Kidney (tissue), 14 donors: ENCODE measurements around the gene MAGI3. TPM values are rescaled to one million over a fixed set of nuclear protein-coding genes. Genes with fewer than 3 reads are reported as not detected.

ENCODE experiments used
- DNase-seq, 5 donors: peaks; one replicate each; pipeline ENCODE4 v3.0.0-alpha.2; 2013 to 2020
- FAIRE-seq: peaks from 2 replicates; lab custom pipeline; 2012; peaks lifted over from hg19 to GRCh38; lab: Jason Lieb, UNC
- H3K27ac ChIP-seq, 2 donors: one replicate each; pipeline ENCODE4 v1.7.0; 2013; ENCODE audit warnings: low read depth in 2 of 2, low read length in 2 of 2, inconsistent platforms in 1 of 2
- H3K27me3 ChIP-seq: one replicate; pipeline ENCODE4 v1.7.1; 2013; ENCODE audit warnings: low read length, inconsistent platforms; ENCODE audit not compliant: control insufficient read depth, insufficient read depth
- H3K36me3 ChIP-seq, 3 donors: one replicate each; pipeline versions ENCODE4 v1.7.0 to v1.7.1; 2013; ENCODE audit warnings: low read length in 3 of 3, control low read depth in 1 of 3, inconsistent platforms in 1 of 3; ENCODE audit not compliant: insufficient read depth in 3 of 3, control insufficient read depth in 2 of 3
- H3K4me1 ChIP-seq, 3 donors: one replicate each; pipeline versions ENCODE4 v1.7.0 to v1.7.1; 2013; ENCODE audit warnings: low read length in 3 of 3, inconsistent platforms in 1 of 3, low read depth in 1 of 3; ENCODE audit not compliant: control insufficient read depth in 2 of 3, insufficient read depth in 2 of 3
- H3K4me3 ChIP-seq, 3 donors: one replicate each; pipeline versions ENCODE4 v1.7.0 to v1.8.1; 2013; ENCODE audit warnings: low read length in 3 of 3, control low read depth in 1 of 3, inconsistent platforms in 1 of 3
- H3K9ac ChIP-seq, 3 donors: one replicate each; pipeline versions ENCODE4 v1.7.0 to v1.7.1; 2013; ENCODE audit warnings: low read length in 3 of 3, control low read depth in 1 of 3, inconsistent platforms in 1 of 3
- H3K9me3 ChIP-seq, 3 donors: one replicate each; pipeline versions ENCODE4 v1.7.0 to v1.7.1; 2013; ENCODE audit warnings: low read length in 3 of 3, control low read depth in 1 of 3, inconsistent platforms in 1 of 3; ENCODE audit not compliant: control insufficient read depth in 2 of 3, insufficient read depth in 1 of 3
- CTCF ChIP-seq: IDR thresholded peaks from 3 replicates; pipeline ENCODE4 v1.5.1; 2012; ENCODE audit warnings: mild to moderate bottlenecking, moderate library complexity, borderline replicate concordance; ENCODE audit not compliant: insufficient read depth; ENCODE audit errors: extremely low read depth
- intact Hi-C: fragments of 100-400 bp; cut with DNase I; formaldehyde crosslinking; loops from one replicate; pipeline ENCODE4 v1.11.1; 2022
- polyA plus RNA-seq: library from polyadenylated mRNA; stranded (reverse); fragments of 350-450 nt; fragmentation: Illumina TruSeq; extraction: RNeasy Lipid Tissue Mini Kit (QIAGEN cat#74804); gene quantifications from one replicate; pipeline ENCODE4 v1.2.3, GENCODE V29; 2014; ENCODE audit warnings: low read depth, low replicate concordance; ENCODE audit not compliant: insufficient read depth
- total RNA-seq: library from RNA; stranded (reverse); fragmentation: NEBNext Ultra II Directional; extraction: Animal tissue kit (Norgen Biotek cat#: 25700); gene quantifications from one replicate; pipeline ENCODE4 v1.2.1, GENCODE V29; 2021
- donor health status: control.
- donor health status: control.
- donor health status: control.
- donor health status: control.
- donor health status: control.
- donor health status: DM: yes; HTN: yes; CAD: no.
- donor health status: Normal renal cell carcinoma (clear cell type).

The MAGI3 gene
- total and polyA plus RNA-seq, 2 donors from 2014 or later, result 5.6 to 25.9 TPM

GRCh38 chr1:113396585-113396984 lies 6.3 kb downstream of the MAGI3 start:
- H3K4me3 ChIP-seq, result no peak overlapping the region
- H3K36me3 ChIP-seq, result no peaks in the 10 kb centered on the region
- no peak for DNase-seq
- intact Hi-C loops, result no loop called here
- H3K4me1 ChIP-seq, result peaks cover 0 to 3% (median 0%) of the 10 kb centered on the region in 3 donors
- FAIRE-seq, result no peak
- no peak overlapping the region for H3K9ac ChIP-seq
- no peaks in the 10 kb centered on the region for H3K27me3 ChIP-seq
- H3K9me3 ChIP-seq, result no peaks in the 10 kb centered on the region
- TF ChIP-seq CTCF, result no peak
- no peak overlapping the region for H3K27ac ChIP-seq

- DNase-seq (no peak), FAIRE-seq (no peak)
- Histone ChIP-seq H3K9ac (no peak overlapping the region), H3K27ac (no peak overlapping the region), H3K36me3 (no peaks in the 10 kb centered on the region), H3K27me3 (no peaks in the 10 kb centered on the region), H3K9me3 (no peaks in the 10 kb centered on the region), H3K4me3 (no peak overlapping the region), H3K4me1 (peaks cover 0 to 6% (median 0%) of the 10 kb centered on the region in 3 donors)
- no peak for TF ChIP-seq CTCF
- intact Hi-C loops, result no loop called here
Measured at GRCh38 chr1:113399062-113399583, 8.8 kb downstream of the MAGI3 start.

GRCh38 chr1:113401067-113401466 lies 10.8 kb downstream of the MAGI3 start:
- peaks cover 0 to 6% (median 0%) of the 10 kb centered on the region in 3 donors for H3K4me1 ChIP-seq
- H3K4me3 ChIP-seq, result no peak overlapping the region
- H3K27ac ChIP-seq, result no peak overlapping the region
- FAIRE-seq, result no peak
- H3K36me3 ChIP-seq, result no peaks in the 10 kb centered on the region
- no peak for DNase-seq
- no peak overlapping the region for H3K9ac ChIP-seq
- intact Hi-C loops, result no loop called here
- no peaks in the 10 kb centered on the region for H3K27me3 ChIP-seq
- TF ChIP-seq CTCF, result no peak
- H3K9me3 ChIP-seq, result no peaks in the 10 kb centered on the region

GRCh38 chr1:113401728-113402127 lies 11.4 kb downstream of the MAGI3 start:
- no peak for FAIRE-seq
- no peak overlapping the region for H3K27ac ChIP-seq

More at GRCh38 chr1:113401728-113402127, 11.4 kb downstream of the MAGI3 start:
- no peaks in the 10 kb centered on the region for H3K36me3 ChIP-seq
- DNase-seq, result no peak
- no peaks in the 10 kb centered on the region for H3K9me3 ChIP-seq
- no peak overlapping the region for H3K9ac ChIP-seq
- H3K4me1 ChIP-seq, result peaks cover 0 to 6% (median 0%) of the 10 kb centered on the region in 3 donors
- TF ChIP-seq CTCF, result no peak
- intact Hi-C loops, result no loop called here
- no peaks in the 10 kb centered on the region for H3K27me3 ChIP-seq
- H3K4me3 ChIP-seq, result no peak overlapping the region
